A549 (cell line): ENCODE data around the gene RIT1. TPM values are rescaled to one million over a fixed set of nuclear protein-coding genes. Genes with fewer than 3 reads are reported as not detected.
A peak's percentile ranks its signal among the peaks of the same experiment; 100 is the strongest.

Experiments used
- ATAC-seq, 2 experiments: fragments of 200-7000 bp in 1 of 2; fragments of >200 bp in 1 of 2; cut with Nextera tagmentation in 1 of 2; cut with Tn5 transposase in 1 of 2; 3 replicates each; pipeline versions ENCODE4 v1.8.0 to v1.9.1; 2018 to 2020; ENCODE audit warnings: mild to moderate bottlenecking in 1 of 2, moderate library complexity in 1 of 2
- CTCF ChIA-PET: fragments of 300-600 bp; sonication (Branson Sonifier 250); formaldehyde crosslinking; extraction: SDS; loops from one replicate; lab custom pipeline; 2021; ENCODE audit warnings: antibody characterized with exemption, inconsistent platforms; lab: Yijun Ruan, JAX
- POLR2A ChIA-PET: fragments of 350-600 bp; formaldehyde crosslinking; extraction: SDS; loops from one replicate; lab custom pipeline; 2021; ENCODE audit warnings: antibody characterized with exemption, inconsistent platforms; lab: Yijun Ruan, JAX
- DNase-seq, 2 experiments: peaks; one replicate each; pipeline versions ENCODE4 v3.0.0 to v3.0.0-alpha.2; 2011 to 2016; ENCODE audit warnings: low read depth in 1 of 2, low spot score in 1 of 2
- FAIRE-seq: peaks from 2 replicates; lab custom pipeline; 2011; peaks lifted over from hg19 to GRCh38; lab: Jason Lieb, UNC
- H3K27ac ChIP-seq, 2 experiments: fragments of >200 bp; sonication (Bioruptor Twin); formaldehyde crosslinking; 3 replicates each; pipeline ENCODE4 v1.5.1; 2016 to 2017
- H3K4me1 ChIP-seq: fragments of >200 bp; sonication (Bioruptor Twin); formaldehyde crosslinking; 3 replicates; pipeline ENCODE4 v1.6.1; 2016
- H3K4me2 ChIP-seq: fragments of >200 bp; sonication (Bioruptor Twin); formaldehyde crosslinking; 3 replicates; pipeline ENCODE4 v1.6.1; 2016
- H3K4me3 ChIP-seq: fragments of >200 bp; sonication (Bioruptor Twin); formaldehyde crosslinking; 3 replicates; pipeline ENCODE4 v1.5.1; 2016
- H3K9me3 ChIP-seq: fragments of >200 bp; sonication (Bioruptor Twin); formaldehyde crosslinking; 3 replicates; pipeline ENCODE4 v1.6.1; 2016
- CBX2 ChIP-seq: fragments of 200-600 bp; sonication (generic); IDR thresholded peaks from 2 replicates; pipeline ENCODE4 v1.6.1; 2016; ENCODE audit warnings: low read depth, mild to moderate bottlenecking, borderline replicate concordance
- EHF ChIP-seq: fragments of 250-450 bp; sonication (Bioruptor Pico); IDR thresholded peaks from 2 replicates; pipeline ENCODE4 v1.5.0; 2020; ENCODE audit warnings: mild to moderate bottlenecking
- EHMT2 ChIP-seq: fragments of 200-600 bp; sonication (generic); IDR thresholded peaks from 2 replicates; pipeline ENCODE4 v1.6.1; 2016; ENCODE audit warnings: antibody characterized with exemption, low read depth, mild to moderate bottlenecking, moderate library complexity
- EP300 ChIP-seq, 2 experiments: fragments of >200 bp; sonication (Bioruptor Twin); formaldehyde crosslinking; IDR thresholded peaks; 2 replicates in 1 of 2; 3 replicates in 1 of 2; pipeline ENCODE4 v1.6.1; 2016 to 2017
- FOSB ChIP-seq: fragments of 250-450 bp; sonication (Bioruptor Pico); IDR thresholded peaks from 2 replicates; pipeline ENCODE4 v1.5.0; 2020; ENCODE audit warnings: mild to moderate bottlenecking, moderate library complexity
- FOSL2 ChIP-seq, 2 experiments: fragments of 450-650 bp in 1 of 2; fragments of >200 bp in 1 of 2; sonication (Bioruptor Twin) in 1 of 2; formaldehyde crosslinking; IDR thresholded peaks; 2 replicates each; pipeline versions ENCODE4 v1.5.0 to v1.6.1; 2016 to 2020; ENCODE audit warnings: mild to moderate bottlenecking in 1 of 2, moderate library complexity in 1 of 2
- HDAC2 ChIP-seq: fragments of 200-600 bp; sonication (generic); IDR thresholded peaks from 2 replicates; pipeline ENCODE4 v1.6.1; 2016
- HES2 ChIP-seq: fragments of >200 bp; sonication (Bioruptor Twin); formaldehyde crosslinking; IDR thresholded peaks from 2 replicates; pipeline ENCODE4 v1.6.1; 2016
- HEYL ChIP-seq: fragments of 250-450 bp; sonication (Bioruptor Pico); IDR thresholded peaks from 2 replicates; pipeline ENCODE4 v1.8.0; 2021; ENCODE audit warnings: mild to moderate bottlenecking, moderate library complexity
- HMGXB4 ChIP-seq: fragments of 250-450 bp; sonication (Bioruptor Pico); IDR thresholded peaks from 2 replicates; pipeline ENCODE4 v1.5.0; 2021; ENCODE audit warnings: mild to moderate bottlenecking, moderate library complexity, borderline replicate concordance
- HOXA7 ChIP-seq: fragments of 250-450 bp; sonication (Bioruptor Pico); IDR thresholded peaks from 2 replicates; pipeline ENCODE4 v1.5.0; 2020; ENCODE audit warnings: mild to moderate bottlenecking, moderate library complexity
- KDM1A ChIP-seq: fragments of 200-600 bp; sonication (generic); IDR thresholded peaks from 2 replicates; pipeline ENCODE4 v1.6.1; 2016; ENCODE audit warnings: low read depth, mild to moderate bottlenecking
- MAFK ChIP-seq: fragments of 450-650 bp; IDR thresholded peaks from 2 replicates; pipeline ENCODE4 v1.6.1; 2014; ENCODE audit not compliant: partially characterized antibody
- MAZ ChIP-seq: fragments of 150-350 bp; IDR thresholded peaks from 2 replicates; pipeline ENCODE4 v1.6.1; 2014; ENCODE audit warnings: antibody characterized with exemption, low read depth, low read length, borderline replicate concordance
- NPAS2 ChIP-seq: fragments of 250-450 bp; sonication (Bioruptor Pico); IDR thresholded peaks from 2 replicates; pipeline ENCODE4 v1.8.0; 2022; ENCODE audit warnings: mild to moderate bottlenecking, moderate library complexity, borderline replicate concordance
- POLR2A ChIP-seq: IDR thresholded peaks from 2 replicates; pipeline ENCODE4 v1.6.1; 2012; ENCODE audit warnings: mild to moderate bottlenecking, low read length
- POLR2AphosphoS2 ChIP-seq: conservative IDR thresholded peaks from 2 replicates; pipeline ENCODE4 v1.6.1; 2012; ENCODE audit warnings: low read length, improper control_type of control experiment, inconsistent platforms
- RARB ChIP-seq: fragments of 250-450 bp; sonication (Bioruptor Pico); IDR thresholded peaks from 2 replicates; pipeline ENCODE4 v1.8.0; 2021; ENCODE audit warnings: mild to moderate bottlenecking, moderate library complexity
- RNF2 ChIP-seq: fragments of 200-600 bp; sonication (generic); IDR thresholded peaks from 2 replicates; pipeline ENCODE4 v1.6.1; 2016; ENCODE audit warnings: low read depth, mild to moderate bottlenecking, antibody characterized with exemption, moderate library complexity, borderline replicate concordance
- SMC3 ChIP-seq: fragments of >200 bp; sonication (Bioruptor Twin); formaldehyde crosslinking; IDR thresholded peaks from 3 replicates; pipeline ENCODE4 v1.6.1; 2018; ENCODE audit warnings: inconsistent platforms
- SREBF2 ChIP-seq: fragments of 450-650 bp; IDR thresholded peaks from 2 replicates; pipeline ENCODE4 v1.6.1; 2014; ENCODE audit warnings: mild to moderate bottlenecking, moderate library complexity
- TP53 ChIP-seq: fragments of 250-450 bp; sonication (Bioruptor Pico); IDR thresholded peaks from 2 replicates; pipeline ENCODE4 v1.5.0; 2021; ENCODE audit warnings: mild to moderate bottlenecking, moderate library complexity
- ZC3H11A ChIP-seq: fragments of 450-650 bp; IDR thresholded peaks from 2 replicates; pipeline ENCODE4 v1.6.1; 2014; ENCODE audit warnings: antibody characterized with exemption, mild to moderate bottlenecking
- ZNF302 ChIP-seq: fragments of 250-450 bp; sonication (Bioruptor Pico); IDR thresholded peaks from 2 replicates; pipeline ENCODE4 v1.9.0; 2021; ENCODE audit warnings: inconsistent platforms, mild to moderate bottlenecking, moderate library complexity
- WGBS: methylation state at CpG from one replicate; pipeline ENCODE4 v1.1.6; 2017; ENCODE audit errors: missing lambda C conversion rate; 5-methylcytosine and 5-hydroxymethylcytosine counted together
- polyA plus RNA-seq, 4 experiments: library from polyadenylated mRNA; depleted of rRNA in 3 of 4; stranded (reverse); fragments of >200 nt; fragmentation: RNase III in 1 of 4; extraction: RNeasy Plus Mini Kit Qiagen cat#74134 plus additional on column Dnase treatment in 1 of 4; gene quantifications; 2 replicates in 3 of 4; 3 replicates in 1 of 4; pipeline ENCODE4 v1.2.3, GENCODE V29; 2011 to 2017
- TF ChIP-seq, protein P1 (sequence below): fragments of 200-600 bp; sonication (generic); IDR thresholded peaks from 2 replicates; pipeline ENCODE4 v1.6.1; 2016; ENCODE audit warnings: antibody characterized with exemption, mild to moderate bottlenecking, moderate library complexity
- TF ChIP-seq, protein P2 (sequence below): fragments of 150-350 bp; IDR thresholded peaks from 2 replicates; pipeline ENCODE4 v1.6.1; 2014; ENCODE audit warnings: low read depth, mild to moderate bottlenecking, low read length
- TF ChIP-seq, protein P3 (sequence below): IDR thresholded peaks from 2 replicates; pipeline ENCODE4 v1.6.1; 2012; ENCODE audit warnings: low read depth, borderline replicate concordance

RIT1 gene
- polyA plus RNA-seq, 2 of the 4 experiments (the other 2 are of a cell fraction), result 23.6 to 51.9 TPM

GRCh38 chr1:155889566-155889965, 21.6 kb downstream of the RIT1 start:
- Histone ChIP-seq H3K4me1 (peaks cover 36% of the 10 kb centered on the region), H3K4me3 (no peak overlapping the region), H3K27ac (no peak overlapping the region), H3K4me2 (0 out of 3 replicates have a peak overlapping the region, but pooled peaks have one; percentile 6), H3K9me3 (no peaks in the 10 kb centered on the region)
- ChIA-PET POLR2A (no interaction called here), CTCF (interaction anchor here (1.1 kb wide), 1 partner anchor 177 kb away, joined by 3 read pairs; no protein-coding TSS in a partner anchor)
- TF ChIP-seq FOSL2 (IDR thresholded peaks at IDR 0.05) (no peak), FOSL2 (CRISPR knock-in tag; IDR thresholded peaks at IDR 0.05) (no peak), TP53 (CRISPR knock-in tag) (no peak), EHMT2 (no peak), RARB (CRISPR knock-in tag) (no peak), SREBF2 (no peak)
- TF ChIP-seq, protein P1, sequence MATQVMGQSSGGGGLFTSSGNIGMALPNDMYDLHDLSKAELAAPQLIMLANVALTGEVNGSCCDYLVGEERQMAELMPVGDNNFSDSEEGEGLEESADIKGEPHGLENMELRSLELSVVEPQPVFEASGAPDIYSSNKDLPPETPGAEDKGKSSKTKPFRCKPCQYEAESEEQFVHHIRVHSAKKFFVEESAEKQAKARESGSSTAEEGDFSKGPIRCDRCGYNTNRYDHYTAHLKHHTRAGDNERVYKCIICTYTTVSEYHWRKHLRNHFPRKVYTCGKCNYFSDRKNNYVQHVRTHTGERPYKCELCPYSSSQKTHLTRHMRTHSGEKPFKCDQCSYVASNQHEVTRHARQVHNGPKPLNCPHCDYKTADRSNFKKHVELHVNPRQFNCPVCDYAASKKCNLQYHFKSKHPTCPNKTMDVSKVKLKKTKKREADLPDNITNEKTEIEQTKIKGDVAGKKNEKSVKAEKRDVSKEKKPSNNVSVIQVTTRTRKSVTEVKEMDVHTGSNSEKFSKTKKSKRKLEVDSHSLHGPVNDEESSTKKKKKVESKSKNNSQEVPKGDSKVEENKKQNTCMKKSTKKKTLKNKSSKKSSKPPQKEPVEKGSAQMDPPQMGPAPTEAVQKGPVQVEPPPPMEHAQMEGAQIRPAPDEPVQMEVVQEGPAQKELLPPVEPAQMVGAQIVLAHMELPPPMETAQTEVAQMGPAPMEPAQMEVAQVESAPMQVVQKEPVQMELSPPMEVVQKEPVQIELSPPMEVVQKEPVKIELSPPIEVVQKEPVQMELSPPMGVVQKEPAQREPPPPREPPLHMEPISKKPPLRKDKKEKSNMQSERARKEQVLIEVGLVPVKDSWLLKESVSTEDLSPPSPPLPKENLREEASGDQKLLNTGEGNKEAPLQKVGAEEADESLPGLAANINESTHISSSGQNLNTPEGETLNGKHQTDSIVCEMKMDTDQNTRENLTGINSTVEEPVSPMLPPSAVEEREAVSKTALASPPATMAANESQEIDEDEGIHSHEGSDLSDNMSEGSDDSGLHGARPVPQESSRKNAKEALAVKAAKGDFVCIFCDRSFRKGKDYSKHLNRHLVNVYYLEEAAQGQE, result no peak
- FAIRE-seq, result peak; percentile 23
- no peak for ATAC-seq
- 49% methylated on average over 2 of the region's 2 CpGs for WGBS
- no peak for DNase-seq

DNA sequence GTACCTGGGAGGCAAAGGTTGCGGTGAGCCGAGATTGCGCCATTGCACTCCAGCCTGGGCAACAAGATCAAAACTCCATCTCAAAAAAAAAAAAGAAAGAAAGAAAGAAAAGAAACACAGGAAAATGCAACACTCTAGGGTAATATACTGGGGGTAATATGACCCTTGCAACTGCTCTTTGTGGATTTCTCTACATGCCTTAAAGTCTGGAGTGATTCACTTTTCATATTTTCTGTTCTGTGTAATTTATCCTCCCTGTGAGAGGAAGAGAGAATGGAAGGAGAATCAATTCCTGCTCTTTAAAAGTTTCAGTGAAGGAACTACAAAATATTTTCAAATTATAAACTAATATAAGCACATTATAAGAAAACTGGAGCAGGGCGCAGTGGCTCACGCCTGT, 22.7 kb downstream of the RIT1 start:
- TF ChIP-seq HES2 (no peak), POLR2A (no peak), EHF (CRISPR knock-in tag) (no peak), HEYL (no peak), SMC3 (no peak), CBX2 (no peak), ZC3H11A (no peak), HOXA7 (no peak)
- TF ChIP-seq, protein P2, sequence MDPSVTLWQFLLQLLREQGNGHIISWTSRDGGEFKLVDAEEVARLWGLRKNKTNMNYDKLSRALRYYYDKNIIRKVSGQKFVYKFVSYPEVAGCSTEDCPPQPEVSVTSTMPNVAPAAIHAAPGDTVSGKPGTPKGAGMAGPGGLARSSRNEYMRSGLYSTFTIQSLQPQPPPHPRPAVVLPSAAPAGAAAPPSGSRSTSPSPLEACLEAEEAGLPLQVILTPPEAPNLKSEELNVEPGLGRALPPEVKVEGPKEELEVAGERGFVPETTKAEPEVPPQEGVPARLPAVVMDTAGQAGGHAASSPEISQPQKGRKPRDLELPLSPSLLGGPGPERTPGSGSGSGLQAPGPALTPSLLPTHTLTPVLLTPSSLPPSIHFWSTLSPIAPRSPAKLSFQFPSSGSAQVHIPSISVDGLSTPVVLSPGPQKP, result no peak
- no peak overlapping the region for H3K27ac ChIP-seq
- ChIA-PET POLR2A (interaction anchor here (0.7 kb wide), 1 partner anchor 24 kb away, joined by 4 read pairs; no protein-coding TSS in a partner anchor), CTCF (interaction anchor here (1.4 kb wide), 1 partner anchor 16 kb away, joined by 4 read pairs; no protein-coding TSS in a partner anchor)
- WGBS, result over 99% methylated on average over 5 of the region's 5 CpGs
- ATAC-seq (no peak), DNase-seq (no peak), FAIRE-seq (no peak)
- H3K4me3 ChIP-seq, result no peak overlapping the region
- H3K4me2 ChIP-seq, result no peak overlapping the region
- peaks cover 25% of the 10 kb centered on the region for H3K4me1 ChIP-seq
- H3K9me3 ChIP-seq, result no peaks in the 10 kb centered on the region

DNA sequence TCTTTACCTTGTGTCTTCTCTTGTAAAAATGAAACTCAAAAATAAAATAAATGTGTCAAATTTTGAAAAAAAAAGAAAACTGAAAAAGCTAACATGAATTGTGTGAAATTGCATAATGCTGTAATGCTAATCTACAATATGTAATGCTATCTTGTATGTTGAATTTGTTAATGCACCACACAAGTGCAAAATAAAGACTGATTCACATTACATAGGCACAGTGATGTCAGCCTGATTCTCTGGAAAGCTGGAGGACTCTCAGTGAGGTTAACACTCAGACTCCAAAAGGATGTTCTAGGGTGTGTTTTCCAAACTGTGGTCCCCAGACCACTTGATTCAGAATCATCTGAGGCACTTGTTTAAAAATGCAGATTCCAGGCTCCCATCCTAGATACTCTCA, 26.2 kb downstream of the RIT1 start:
- Histone ChIP-seq H3K4me3 (no peak overlapping the region), H3K9me3 (no peaks in the 10 kb centered on the region), H3K4me2 (no peak overlapping the region), H3K27ac (no peak overlapping the region), H3K4me1 (peaks cover 6% of the 10 kb centered on the region; the same call in 2 of the 3 replicates)
- ChIA-PET POLR2A (no interaction called here), CTCF (interaction anchor here (0.5 to 1.0 kb wide), 3 partner anchors 13 to 340 kb away, joined by 3 to 4 read pairs (median 3); no protein-coding TSS in a partner anchor)
- no peak for FAIRE-seq
- no peak for ATAC-seq
- DNase-seq, result no peak
- TF ChIP-seq HDAC2 (no peak), MAFK (no peak), ZNF302 (CRISPR knock-in tag) (no peak), MAZ (no peak), POLR2AphosphoS2 (no peak), RNF2 (no peak), NPAS2 (no peak), HMGXB4 (no peak), FOSB (CRISPR knock-in tag) (no peak), EP300 (IDR thresholded peaks at IDR 0.05) (no peak), KDM1A (no peak)
- TF ChIP-seq, protein P2, result no peak
- TF ChIP-seq, protein P3, sequence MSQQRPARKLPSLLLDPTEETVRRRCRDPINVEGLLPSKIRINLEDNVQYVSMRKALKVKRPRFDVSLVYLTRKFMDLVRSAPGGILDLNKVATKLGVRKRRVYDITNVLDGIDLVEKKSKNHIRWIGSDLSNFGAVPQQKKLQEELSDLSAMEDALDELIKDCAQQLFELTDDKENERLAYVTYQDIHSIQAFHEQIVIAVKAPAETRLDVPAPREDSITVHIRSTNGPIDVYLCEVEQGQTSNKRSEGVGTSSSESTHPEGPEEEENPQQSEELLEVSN, result no peak
